PFSK-1 (cell line): ENCODE results near the gene SLC8A1.

Experiments used
- FOXP2 ChIP-seq: optimal IDR thresholded peaks from 2 replicates; pipeline ENCODE3; 2011; ENCODE audit warnings: borderline replicate concordance, control low read depth, inconsistent platforms; ENCODE audit not compliant: insufficient read depth; ENCODE audit errors: extremely low read length, extremely low read depth
- POLR2AphosphoS5 ChIP-seq: IDR thresholded peaks from 2 replicates; pipeline ENCODE4 v1.6.1; 2012; ENCODE audit warnings: low read depth, mild to moderate bottlenecking, control low read depth, low read length, moderate library complexity
- REST ChIP-seq, 2 experiments: IDR thresholded peaks; 2 replicates each; pipeline versions ENCODE4 v1.6.1 to v1.8.0; 2011 to 2012; ENCODE audit warnings: low read depth in 2 of 2, low read length in 2 of 2, control low read depth in 1 of 2, inconsistent platforms in 1 of 2, mild to moderate bottlenecking in 1 of 2, moderate library complexity in 1 of 2; ENCODE audit not compliant: insufficient read depth in 1 of 2
- SIN3A ChIP-seq: IDR thresholded peaks from 2 replicates; pipeline ENCODE4 v1.6.1; 2012; ENCODE audit warnings: mild to moderate bottlenecking, low read length, moderate library complexity, borderline replicate concordance; ENCODE audit not compliant: insufficient read depth
- TAF1 ChIP-seq: IDR thresholded peaks from 2 replicates; pipeline ENCODE4 v1.6.1; 2012; ENCODE audit warnings: low read length, control low read depth, borderline replicate concordance; ENCODE audit not compliant: insufficient read depth

SLC8A1 gene

GRCh38 chr2:40325116-40325515, 126.8 kb downstream of the SLC8A1 start:
- TF ChIP-seq TAF1 = no peak
- no peak for TF ChIP-seq POLR2AphosphoS5
- no peak for TF ChIP-seq SIN3A
- no peak for TF ChIP-seq REST (IDR thresholded peaks at IDR 0.05; ENCODE audit: insufficient read depth in 1 of 2, low read depth in 2 of 2, low read length in 2 of 2)
- no peak for TF ChIP-seq FOXP2

GRCh38 chr2:40324656-40325055, 127.2 kb downstream of the SLC8A1 start:
- no peak for TF ChIP-seq FOXP2
- no peak for TF ChIP-seq POLR2AphosphoS5
- no peak for TF ChIP-seq TAF1
- TF ChIP-seq REST (IDR thresholded peaks at IDR 0.05; ENCODE audit: insufficient read depth in 1 of 2, low read depth in 2 of 2, low read length in 2 of 2) = no peak
- TF ChIP-seq SIN3A = no peak

GRCh38 chr2:40321822-40322221, 130.1 kb downstream of the SLC8A1 start:
- no peak for TF ChIP-seq FOXP2
- no peak for TF ChIP-seq TAF1
- no peak for TF ChIP-seq SIN3A

- TF ChIP-seq TAF1 = no peak
- TF ChIP-seq SIN3A = no peak
- TF ChIP-seq POLR2AphosphoS5 = no peak
- no peak for TF ChIP-seq REST (IDR thresholded peaks at IDR 0.05; ENCODE audit: insufficient read depth in 1 of 2, low read depth in 2 of 2, low read length in 2 of 2)
- TF ChIP-seq FOXP2 = no peak
These were observed 130.8 kb downstream of the SLC8A1 start for GRCh38 chr2:40321016-40321623.

- no peak for TF ChIP-seq SIN3A
- TF ChIP-seq REST (IDR thresholded peaks at IDR 0.05; ENCODE audit: insufficient read depth in 1 of 2, low read depth in 2 of 2, low read length in 2 of 2) = no peak
- no peak for TF ChIP-seq FOXP2
- TF ChIP-seq POLR2AphosphoS5 = no peak
- TF ChIP-seq TAF1 = no peak
These were observed 133.0 kb downstream of the SLC8A1 start for GRCh38 chr2:40318921-40319320.
